ENCODE data around the gene NES.
A peak's percentile ranks its signal among the peaks of the same experiment; 100 is the strongest.

The NES gene

GRCh38 chr1:156658945-156659574, 18.1 kb downstream of the NES start:
- Histone ChIP-seq H3K9me3 (ENCODE audit: control insufficient read depth, low read length) (no peaks in the 10 kb centered on the region), H3K79me2 (no peaks in the 10 kb centered on the region), H3K9ac (no peak overlapping the region), H3K4me1 (no peaks in the 10 kb centered on the region), H3K4me3 (ENCODE audit: low read depth, low read length) (no peak overlapping the region), H2AFZ (no peak overlapping the region), H3K36me3 (ENCODE audit: control insufficient read depth, insufficient read depth, low read length) (no peaks in the 10 kb centered on the region), H3K4me2 (ENCODE audit: low read length) (no peak overlapping the region), H3K27ac (no peak overlapping the region), H3K27me3 (ENCODE audit: control insufficient read depth, insufficient read depth, low read length) (no peaks in the 10 kb centered on the region)
- TF ChIP-seq, protein P1, sequence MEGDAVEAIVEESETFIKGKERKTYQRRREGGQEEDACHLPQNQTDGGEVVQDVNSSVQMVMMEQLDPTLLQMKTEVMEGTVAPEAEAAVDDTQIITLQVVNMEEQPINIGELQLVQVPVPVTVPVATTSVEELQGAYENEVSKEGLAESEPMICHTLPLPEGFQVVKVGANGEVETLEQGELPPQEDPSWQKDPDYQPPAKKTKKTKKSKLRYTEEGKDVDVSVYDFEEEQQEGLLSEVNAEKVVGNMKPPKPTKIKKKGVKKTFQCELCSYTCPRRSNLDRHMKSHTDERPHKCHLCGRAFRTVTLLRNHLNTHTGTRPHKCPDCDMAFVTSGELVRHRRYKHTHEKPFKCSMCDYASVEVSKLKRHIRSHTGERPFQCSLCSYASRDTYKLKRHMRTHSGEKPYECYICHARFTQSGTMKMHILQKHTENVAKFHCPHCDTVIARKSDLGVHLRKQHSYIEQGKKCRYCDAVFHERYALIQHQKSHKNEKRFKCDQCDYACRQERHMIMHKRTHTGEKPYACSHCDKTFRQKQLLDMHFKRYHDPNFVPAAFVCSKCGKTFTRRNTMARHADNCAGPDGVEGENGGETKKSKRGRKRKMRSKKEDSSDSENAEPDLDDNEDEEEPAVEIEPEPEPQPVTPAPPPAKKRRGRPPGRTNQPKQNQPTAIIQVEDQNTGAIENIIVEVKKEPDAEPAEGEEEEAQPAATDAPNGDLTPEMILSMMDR (IDR thresholded peaks at IDR 0.05): no peak

DNA sequence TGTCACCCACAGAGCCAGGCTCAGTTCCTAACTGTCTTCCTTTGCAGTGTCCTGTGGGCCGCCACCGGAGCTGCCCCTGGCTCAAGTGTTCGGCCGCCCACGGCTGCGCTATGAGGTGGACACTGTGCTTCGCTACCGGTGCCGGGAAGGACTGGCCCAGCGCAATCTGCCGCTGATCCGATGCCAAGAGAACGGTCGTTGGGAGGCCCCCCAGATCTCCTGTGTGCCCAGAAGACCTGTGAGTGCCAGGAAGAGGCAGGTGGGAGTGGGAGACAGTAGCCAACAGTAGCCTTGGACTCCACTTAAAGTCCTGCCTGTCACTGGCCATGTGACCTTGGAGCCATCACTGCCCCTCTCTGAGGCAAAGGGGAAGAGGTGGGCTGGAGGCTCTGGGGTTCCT, 18.7 kb downstream of the NES start:
- H3K27ac ChIP-seq: no peak overlapping the region
- no peak overlapping the region for H3K9ac ChIP-seq
- no peak overlapping the region for H3K4me3 ChIP-seq (ENCODE audit: low read depth, low read length)
- no peak overlapping the region for H2AFZ ChIP-seq
- TF ChIP-seq, protein P1 (IDR thresholded peaks at IDR 0.05): no peak
- H3K4me1 ChIP-seq: no peaks in the 10 kb centered on the region
- H3K9me3 ChIP-seq (ENCODE audit: control insufficient read depth, low read length): no peaks in the 10 kb centered on the region
- no peak overlapping the region for H3K4me2 ChIP-seq (ENCODE audit: low read length)
- no peaks in the 10 kb centered on the region for H3K27me3 ChIP-seq (ENCODE audit: control insufficient read depth, insufficient read depth, low read length)
- no peaks in the 10 kb centered on the region for H3K36me3 ChIP-seq (ENCODE audit: control insufficient read depth, insufficient read depth, low read length)
- no peaks in the 10 kb centered on the region for H3K79me2 ChIP-seq

GRCh38 chr1:156657741-156658319, 19.4 kb downstream of the NES start:
- Histone ChIP-seq H3K4me2 (ENCODE audit: low read length) (no peak overlapping the region), H3K79me2 (no peaks in the 10 kb centered on the region), H3K4me1 (no peaks in the 10 kb centered on the region), H3K9me3 (ENCODE audit: control insufficient read depth, low read length) (no peaks in the 10 kb centered on the region), H3K9ac (no peak overlapping the region), H3K27ac (no peak overlapping the region), H3K4me3 (ENCODE audit: low read depth, low read length) (no peak overlapping the region), H3K27me3 (ENCODE audit: control insufficient read depth, insufficient read depth, low read length) (no peaks in the 10 kb centered on the region), H3K36me3 (ENCODE audit: control insufficient read depth, insufficient read depth, low read length) (no peaks in the 10 kb centered on the region), H2AFZ (no peak overlapping the region)
- TF ChIP-seq, protein P1 (IDR thresholded peaks at IDR 0.05): no peak

DNA sequence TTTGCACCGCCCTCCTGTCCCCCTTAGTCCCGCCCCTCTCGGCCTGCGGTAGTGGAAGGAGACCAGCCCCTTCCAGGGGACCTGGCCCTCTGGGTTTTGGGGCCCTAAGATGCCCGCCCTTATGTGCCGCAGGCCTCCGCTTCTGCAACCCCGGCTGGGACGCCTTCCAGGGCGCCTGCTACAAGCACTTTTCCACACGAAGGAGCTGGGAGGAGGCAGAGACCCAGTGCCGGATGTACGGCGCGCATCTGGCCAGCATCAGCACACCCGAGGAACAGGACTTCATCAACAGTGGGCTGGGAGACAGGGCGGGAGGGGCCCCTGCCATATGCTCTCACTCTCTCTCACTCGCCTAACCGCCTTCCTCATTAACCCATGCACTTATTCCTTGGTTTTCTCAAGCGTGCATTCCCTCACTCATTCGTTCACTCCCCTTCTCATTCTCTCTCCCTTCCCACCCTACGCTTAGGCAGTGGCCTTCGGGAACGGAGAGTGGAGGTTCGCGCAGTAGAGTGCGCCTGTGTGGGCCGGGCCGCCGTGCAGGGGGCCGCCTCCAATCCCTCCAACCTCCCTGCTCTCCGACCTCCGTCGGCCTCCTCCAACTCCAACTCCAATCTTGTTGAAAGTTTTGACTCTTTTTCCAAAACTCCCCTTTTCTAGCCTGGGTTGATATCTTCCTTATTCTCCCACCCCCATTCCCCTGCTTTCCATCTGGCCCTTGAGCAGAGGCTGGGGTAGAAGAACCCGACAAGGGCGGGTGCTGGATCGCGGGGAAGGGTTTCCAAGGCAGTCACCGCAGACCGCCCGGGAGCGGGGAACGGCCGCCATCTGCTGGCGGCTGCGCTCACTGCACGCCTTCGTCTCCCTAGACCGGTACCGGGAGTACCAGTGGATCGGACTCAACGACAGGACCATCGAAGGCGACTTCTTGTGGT, 20.1 kb downstream of the NES start:
- H2AFZ ChIP-seq: peak overlapping the region; percentile 48
- no peaks in the 10 kb centered on the region for H3K9me3 ChIP-seq (ENCODE audit: control insufficient read depth, low read length)
- peak overlapping the region; percentile 61 for H3K4me2 ChIP-seq (ENCODE audit: low read length)
- H3K4me3 ChIP-seq (ENCODE audit: low read depth, low read length): peak overlapping the region; percentile 37
- H3K4me1 ChIP-seq: no peaks in the 10 kb centered on the region
- H3K27ac ChIP-seq: no peak overlapping the region
- TF ChIP-seq, protein P1 (IDR thresholded peaks at IDR 0.05): peak; percentile 87
- H3K27me3 ChIP-seq (ENCODE audit: control insufficient read depth, insufficient read depth, low read length): no peaks in the 10 kb centered on the region
- H3K79me2 ChIP-seq: no peaks in the 10 kb centered on the region
- H3K9ac ChIP-seq: no peak overlapping the region
- no peaks in the 10 kb centered on the region for H3K36me3 ChIP-seq (ENCODE audit: control insufficient read depth, insufficient read depth, low read length)

Measured in parathyroid adenoma (tissue), 2 donors.